Activated naive CD4-positive, alpha-beta T cell treated with anti-CD3 and anti-CD28 coated beads, Interleukin-2, amount 50 U/mL, for 72 hours (primary cell): ENCODE results near the gene TCF7L2. TPM values are rescaled to one million over a fixed set of nuclear protein-coding genes. Genes with fewer than 3 reads are reported as not detected.
A peak's percentile ranks its signal among the peaks of the same experiment; 100 is the strongest.
"Not testable (repeated sequence)": the region's sequence is repeated elsewhere in the genome, so short reads cannot be mapped to it uniquely, and the experiment has no call there.

Experiments used
- ATAC-seq, 2 donors: fragments of 150-1000 bp; cut with Tn5 transposase; 2 replicates each; pipeline ENCODE4 v1.10.0; 2021; ENCODE audit warnings: mild to moderate bottlenecking in 2 of 2, moderate library complexity in 2 of 2
- DNase-seq, 2 donors: peaks; one replicate each; pipeline ENCODE4 v3.0.0; 2021 to 2022; ENCODE audit warnings: low spot score in 2 of 2
- H3K27ac Mint-ChIP-seq, 2 donors: one replicate each; pipeline ENCODE4 v1.8.0; 2022; ENCODE audit warnings: mild to moderate bottlenecking in 2 of 2, mixed read lengths in 2 of 2
- H3K36me3 Mint-ChIP-seq, 2 donors: one replicate each; pipeline ENCODE4 v1.8.0; 2022; ENCODE audit warnings: mixed read lengths in 2 of 2
- H3K9me3 Mint-ChIP-seq, 2 donors: one replicate each; pipeline ENCODE4 v1.8.0; 2022; ENCODE audit warnings: mixed read lengths in 2 of 2
- total RNA-seq, 2 donors: library from RNA; stranded (reverse); gene quantifications; one replicate each; pipeline ENCODE4 v1.2.3, GENCODE V29; 2022

Gene TCF7L2
- total RNA-seq, 2 donors from 2014 or later: 3.0 to 3.1 TPM

GRCh38 chr10:113097036-113097435 lies 147.0 kb downstream of the TCF7L2 start:
- DNase-seq (no peak), ATAC-seq (no peak)
- no peaks in the 10 kb centered on the region for H3K36me3 Mint-ChIP-seq
- H3K9me3 Mint-ChIP-seq: no peaks in the 10 kb centered on the region
- H3K27ac Mint-ChIP-seq: no peak overlapping the region

GRCh38 chr10:113099431-113100183 lies 149.6 kb downstream of the TCF7L2 start:
- Mint-ChIP-seq H3K9me3 (no peaks in the 10 kb centered on the region), H3K27ac (no peak overlapping the region), H3K36me3 (no peaks in the 10 kb centered on the region)
- no peak for DNase-seq
- no peak for ATAC-seq

DNA sequence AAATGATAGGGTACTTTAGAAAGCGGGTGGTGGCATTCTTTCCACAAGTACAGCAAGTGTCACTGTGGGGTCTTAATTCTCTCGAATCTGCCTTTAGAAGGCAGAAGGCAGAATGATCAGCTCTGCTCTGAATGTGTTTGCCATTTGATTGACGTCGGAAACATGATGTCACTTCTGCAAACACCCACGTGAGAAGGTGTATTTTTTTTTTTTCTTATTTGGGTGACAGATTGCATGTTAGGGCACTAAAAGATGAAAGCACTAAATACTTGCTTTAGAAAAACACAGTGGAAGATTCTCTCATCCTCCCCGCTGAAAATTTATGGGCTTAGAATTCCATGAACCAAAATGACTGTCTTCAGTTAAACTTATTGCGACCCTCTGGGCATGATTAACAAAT lies 150.2 kb downstream of the TCF7L2 start:
- no peak for ATAC-seq
- DNase-seq: no peak
- H3K36me3 Mint-ChIP-seq: no peaks in the 10 kb centered on the region
- H3K27ac Mint-ChIP-seq: no peak overlapping the region
- no peaks in the 10 kb centered on the region for H3K9me3 Mint-ChIP-seq

DNA sequence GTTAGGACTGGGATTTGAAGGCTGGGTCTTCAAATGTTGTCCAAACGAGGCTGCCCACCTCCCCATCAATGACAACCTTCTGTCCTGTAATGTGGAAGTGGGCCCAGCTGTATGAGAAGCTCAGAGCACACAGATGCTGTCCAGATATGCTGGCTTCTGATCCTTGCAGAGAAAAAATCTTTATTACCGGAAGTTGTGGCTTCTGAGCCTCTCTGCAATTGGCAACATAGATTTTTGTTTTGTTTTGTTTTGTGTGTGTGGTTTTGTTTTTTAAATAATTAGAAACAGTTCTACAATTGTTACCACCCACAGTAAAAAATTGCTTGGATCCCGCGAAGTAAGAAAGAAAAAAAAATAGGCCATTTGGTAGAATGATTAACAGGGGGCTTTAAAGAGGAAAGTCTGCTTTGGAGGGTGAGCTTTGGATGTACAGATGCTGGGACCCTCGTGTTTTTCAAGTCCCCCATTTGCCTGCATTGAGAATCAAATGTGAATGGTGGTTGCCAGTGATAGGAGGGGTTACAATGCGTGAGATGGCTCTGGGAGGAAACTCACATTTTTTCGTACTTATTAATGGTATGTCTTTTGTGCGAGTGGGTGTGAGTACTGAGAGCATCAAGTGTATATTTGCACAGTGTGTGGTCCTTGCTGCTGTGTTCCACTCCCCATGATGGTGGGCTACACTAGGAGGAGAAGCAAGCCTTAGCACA lies 153.2 kb downstream of the TCF7L2 start:
- DNase-seq: no peak
- Mint-ChIP-seq H3K9me3 (no peaks in the 10 kb centered on the region), H3K27ac (no peak overlapping the region), H3K36me3 (no peaks in the 10 kb centered on the region)
- ATAC-seq: no peak

GRCh38 chr10:113104047-113104446 lies 154.0 kb downstream of the TCF7L2 start:
- no peak for DNase-seq
- no peak overlapping the region for H3K27ac Mint-ChIP-seq
- no peak for ATAC-seq
- H3K9me3 Mint-ChIP-seq: no peaks in the 10 kb centered on the region
- H3K36me3 Mint-ChIP-seq: no peaks in the 10 kb centered on the region

GRCh38 chr10:113108194-113108835 lies 158.3 kb downstream of the TCF7L2 start:
- peak; percentile 50 for ATAC-seq

DNA sequence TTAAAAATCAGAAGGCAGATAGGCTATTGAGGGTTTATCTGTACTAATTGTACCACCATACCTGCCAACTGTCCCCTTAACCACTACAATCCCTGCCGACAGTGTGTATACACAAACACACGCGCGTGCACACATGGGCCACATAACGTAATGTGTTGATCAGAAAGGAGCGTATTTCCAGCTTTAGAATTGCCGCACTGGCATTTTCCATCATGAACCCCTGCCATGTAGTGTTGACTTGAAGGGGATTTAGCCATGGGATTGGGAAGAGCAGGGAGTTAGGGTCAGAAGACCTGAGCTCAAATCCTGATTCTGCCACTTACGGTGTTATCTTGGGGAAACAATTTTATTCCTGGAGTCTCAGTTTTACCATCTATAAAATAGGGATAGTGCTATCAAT lies 158.9 kb downstream of the TCF7L2 start:
- no peaks in the 10 kb centered on the region for H3K9me3 Mint-ChIP-seq
- H3K36me3 Mint-ChIP-seq: no peaks in the 10 kb centered on the region
- ATAC-seq (no peak), DNase-seq (no peak)
- H3K27ac Mint-ChIP-seq: no peak overlapping the region

More at GRCh38 chr10:113108194-113108835, 158.3 kb downstream of the TCF7L2 start:
- Mint-ChIP-seq H3K27ac (no peak overlapping the region), H3K9me3 (no peaks in the 10 kb centered on the region), H3K36me3 (no peaks in the 10 kb centered on the region)
- DNase-seq: peak in 1 of 2 donors; percentile 60

DNA sequence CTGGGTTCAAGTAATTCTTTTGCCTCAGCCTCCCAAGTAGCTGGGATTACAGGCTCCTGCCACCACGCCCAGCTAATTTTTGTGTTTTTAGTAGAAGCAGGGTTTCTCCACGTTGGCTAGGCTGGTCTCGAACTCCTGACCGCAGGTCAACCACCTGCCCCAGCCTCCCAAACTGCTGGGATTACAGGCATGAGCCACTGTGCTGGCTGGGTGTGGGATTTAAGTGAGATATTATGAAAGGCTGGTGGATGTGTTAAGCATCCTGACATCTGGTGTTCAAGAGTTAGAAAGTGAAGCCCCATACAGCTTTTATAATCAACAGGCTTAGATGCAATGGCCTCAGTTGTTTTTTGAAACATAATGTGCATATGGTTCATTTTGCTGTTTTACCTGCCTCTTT lies 159.4 kb downstream of the TCF7L2 start:
- not testable (repeated sequence) for DNase-seq, H3K36me3 Mint-ChIP-seq, H3K9me3 Mint-ChIP-seq, H3K27ac Mint-ChIP-seq, ATAC-seq

DNA sequence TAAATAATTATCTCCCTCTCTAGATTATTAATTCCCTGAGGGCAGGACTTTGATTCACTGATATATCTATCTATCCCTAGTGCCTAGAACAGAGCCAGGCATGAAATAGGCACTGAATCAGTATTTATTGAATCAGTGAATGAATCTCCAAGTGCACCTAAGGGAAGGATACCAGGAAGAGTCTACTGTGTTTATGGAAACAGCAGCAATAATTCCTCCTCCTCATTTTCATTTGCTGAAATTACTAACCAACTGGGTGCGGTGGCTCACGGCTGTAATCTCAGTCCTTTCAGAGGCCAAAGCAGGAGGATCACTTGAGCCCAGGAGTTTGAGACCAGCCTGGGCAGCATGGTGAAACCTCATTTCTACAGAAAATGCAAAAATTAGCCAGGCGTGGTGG lies 161.2 kb downstream of the TCF7L2 start:
- H3K9me3 Mint-ChIP-seq: no peaks in the 10 kb centered on the region
- DNase-seq (no peak), ATAC-seq (no peak)
- no peaks in the 10 kb centered on the region for H3K36me3 Mint-ChIP-seq
- H3K27ac Mint-ChIP-seq: no peak overlapping the region

GRCh38 chr10:113111900-113112853 lies 162.1 kb downstream of the TCF7L2 start:
- Mint-ChIP-seq H3K9me3 (no peaks in the 10 kb centered on the region), H3K36me3 (no peaks in the 10 kb centered on the region), H3K27ac (no peak overlapping the region)
- no peak for ATAC-seq
- DNase-seq: no peak

- Mint-ChIP-seq H3K9me3 (no peaks in the 10 kb centered on the region), H3K27ac (no peak overlapping the region), H3K36me3 (no peaks in the 10 kb centered on the region)
- ATAC-seq (no peak), DNase-seq (no peak)
Measured at GRCh38 chr10:113113241-113113640, 163.2 kb downstream of the TCF7L2 start.

- Mint-ChIP-seq H3K36me3 (no peaks in the 10 kb centered on the region), H3K9me3 (no peaks in the 10 kb centered on the region), H3K27ac (no peak overlapping the region)
- no peak for ATAC-seq
- DNase-seq: no peak
Measured at GRCh38 chr10:113113918-113114317, 163.9 kb downstream of the TCF7L2 start.

DNA sequence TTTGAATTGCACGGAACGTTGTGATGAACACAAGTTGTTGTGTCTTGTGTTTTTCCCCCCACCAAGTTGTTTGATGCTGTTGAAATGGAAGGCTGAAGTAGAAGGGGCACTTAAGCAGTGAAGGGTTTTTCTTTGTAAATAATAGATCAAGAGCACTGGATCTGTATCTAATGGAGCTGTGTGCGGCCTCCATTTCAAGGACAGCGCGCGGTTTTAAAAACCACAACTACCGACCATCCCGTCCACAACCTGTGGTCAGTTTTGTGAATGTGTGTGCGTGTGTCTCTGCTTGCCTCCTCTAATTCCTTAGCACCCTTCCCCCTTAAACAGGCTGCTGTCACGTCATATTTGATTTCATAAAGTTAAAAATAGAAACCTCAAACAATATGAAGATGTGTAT lies 165.5 kb downstream of the TCF7L2 start:
- ATAC-seq (no peak), DNase-seq (no peak)
- no peaks in the 10 kb centered on the region for H3K9me3 Mint-ChIP-seq
- no peaks in the 10 kb centered on the region for H3K36me3 Mint-ChIP-seq
- H3K27ac Mint-ChIP-seq: no peak overlapping the region

GRCh38 chr10:113118882-113119281 lies 168.8 kb downstream of the TCF7L2 start:
- Mint-ChIP-seq H3K36me3 (no peaks in the 10 kb centered on the region), H3K27ac (no peak overlapping the region), H3K9me3 (no peaks in the 10 kb centered on the region)
- no peak for ATAC-seq
- no peak for DNase-seq

- DNase-seq (no peak), ATAC-seq (no peak)
- Mint-ChIP-seq H3K27ac (no peak overlapping the region), H3K9me3 (no peaks in the 10 kb centered on the region), H3K36me3 (no peaks in the 10 kb centered on the region)
Measured at GRCh38 chr10:113119801-113120200, 169.8 kb downstream of the TCF7L2 start.

GRCh38 chr10:113121153-113121552 lies 171.1 kb downstream of the TCF7L2 start:
- Mint-ChIP-seq H3K27ac (no peak overlapping the region), H3K36me3 (no peaks in the 10 kb centered on the region), H3K9me3 (no peaks in the 10 kb centered on the region)
- no peak for DNase-seq
- no peak for ATAC-seq
